ENCODE results near the gene MRAP2.

- TF ChIP-seq CTCF (IDR thresholded peaks at IDR 0.05): no peak
- no peak for TF ChIP-seq ZFX (IDR thresholded peaks at IDR 0.05; ENCODE audit: borderline replicate concordance)
Observed at GRCh38 chr6:84093441-84094435, 60.2 kb downstream of the MRAP2 start.

Measured in 22Rv1 (cell line).